NK-92 treated with Interleukin-12 subunit alpha and Interleukin-12 subunit beta, amount 100 ng/mL, for 24 hours (cell line): ENCODE measurements around the gene SGCE.
A peak's percentile ranks its signal among the peaks of the same experiment; 100 is the strongest.
"Not testable (repeated sequence)": the region's sequence is repeated elsewhere in the genome, so short reads cannot be mapped to it uniquely, and the experiment has no call there.

Experiments used
- DNase-seq: peaks from one replicate; lab custom pipeline; 2025; lab: John Stamatoyannopoulos, UW

The SGCE gene, protein sequence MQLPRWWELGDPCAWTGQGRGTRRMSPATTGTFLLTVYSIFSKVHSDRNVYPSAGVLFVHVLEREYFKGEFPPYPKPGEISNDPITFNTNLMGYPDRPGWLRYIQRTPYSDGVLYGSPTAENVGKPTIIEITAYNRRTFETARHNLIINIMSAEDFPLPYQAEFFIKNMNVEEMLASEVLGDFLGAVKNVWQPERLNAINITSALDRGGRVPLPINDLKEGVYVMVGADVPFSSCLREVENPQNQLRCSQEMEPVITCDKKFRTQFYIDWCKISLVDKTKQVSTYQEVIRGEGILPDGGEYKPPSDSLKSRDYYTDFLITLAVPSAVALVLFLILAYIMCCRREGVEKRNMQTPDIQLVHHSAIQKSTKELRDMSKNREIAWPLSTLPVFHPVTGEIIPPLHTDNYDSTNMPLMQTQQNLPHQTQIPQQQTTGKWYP

GRCh38 chr7:94655848-94656657, at the start of gene SGCE:
Gene SGCE, minus strand, starts transcription at chr7:94656133. Its CDS starts 35 bp downstream, at chr7:94656098.
- no peak for DNase-seq

DNA sequence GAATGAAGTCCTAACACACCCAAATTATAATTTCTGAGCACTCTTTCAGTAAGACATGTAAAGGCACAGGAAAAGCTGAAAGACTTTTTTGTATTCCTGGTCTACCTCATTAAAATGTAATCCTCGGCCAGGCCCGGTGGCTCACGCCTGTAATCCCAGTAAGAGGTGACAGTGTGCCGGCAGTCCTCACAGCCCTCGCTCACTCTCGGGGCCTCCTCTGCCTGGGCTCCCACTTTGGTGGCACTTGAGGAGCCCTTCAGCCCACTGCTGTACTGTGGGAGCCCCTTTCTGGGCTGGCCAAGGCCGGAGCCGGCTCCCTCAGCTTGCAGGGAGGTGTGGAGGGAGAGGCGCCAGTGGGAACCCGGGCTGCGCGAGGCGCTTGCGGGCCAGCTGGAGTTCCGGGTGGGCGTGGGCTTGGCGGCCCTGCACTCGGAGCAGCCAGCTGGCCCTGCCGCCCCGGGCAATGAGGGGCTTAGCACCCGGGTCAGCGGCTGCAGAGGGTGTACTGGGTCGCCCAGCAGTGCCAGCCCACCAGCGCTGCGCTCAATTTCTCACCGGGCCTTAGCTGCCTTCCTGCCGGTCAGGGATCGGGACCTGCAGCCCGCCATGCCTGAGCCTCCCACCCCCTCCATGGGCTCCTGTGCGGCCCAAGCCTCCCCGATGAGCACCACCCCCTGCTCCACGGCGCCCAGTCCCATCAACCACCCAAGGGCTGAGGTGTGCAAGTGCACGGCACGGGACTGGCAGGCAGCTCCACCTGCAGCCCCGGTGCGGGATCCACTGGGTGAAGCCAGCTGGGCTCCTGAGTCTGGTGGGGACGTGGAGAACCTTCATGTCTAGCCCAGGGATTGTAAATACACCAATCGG, 49.5 kb upstream of the SGCE start:
- not testable (repeated sequence) for DNase-seq

DNA sequence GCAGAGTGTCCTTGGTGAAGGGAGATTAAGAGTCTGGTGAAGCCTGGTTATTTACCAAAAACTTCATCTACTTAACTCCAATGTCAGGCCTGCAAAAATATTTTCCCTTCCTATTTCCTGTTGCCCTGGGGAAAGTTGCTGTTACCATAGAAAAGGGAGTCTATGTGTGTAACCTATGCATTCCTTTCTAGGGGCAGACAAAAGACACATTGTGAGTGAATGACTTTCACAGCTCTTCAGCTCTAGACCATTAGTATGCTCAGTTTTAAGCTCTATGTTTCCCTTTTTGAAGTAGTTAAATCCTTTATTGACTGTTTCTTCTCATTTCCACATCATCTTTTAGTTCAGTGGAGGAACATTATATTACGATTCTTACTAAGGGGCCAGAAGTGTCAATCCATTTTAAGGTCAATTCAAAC, 45.6 kb upstream of the SGCE start:
- DNase-seq = no peak

GRCh38 chr7:94700926-94701554, 45.1 kb upstream of the SGCE start:
- no peak for DNase-seq

DNA sequence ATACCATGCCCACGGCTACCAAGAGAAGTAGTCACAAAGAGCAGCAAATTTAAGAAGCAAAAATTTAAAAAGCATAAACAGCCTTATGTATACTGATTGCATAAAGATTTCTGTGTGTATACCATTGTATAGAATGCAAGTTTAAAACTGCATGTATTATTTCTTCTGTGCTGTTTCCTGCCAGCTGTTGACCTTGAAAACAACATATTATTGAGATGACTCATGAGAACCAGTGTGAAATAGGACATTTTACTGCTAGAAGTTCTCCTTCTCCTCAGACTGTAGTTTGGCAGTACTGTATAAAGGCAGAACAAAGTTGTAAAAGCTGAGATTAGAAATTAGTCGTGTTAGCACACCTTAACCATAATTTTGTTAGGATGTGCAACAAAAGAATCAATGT, 42.3 kb upstream of the SGCE start:
- no peak for DNase-seq

DNA sequence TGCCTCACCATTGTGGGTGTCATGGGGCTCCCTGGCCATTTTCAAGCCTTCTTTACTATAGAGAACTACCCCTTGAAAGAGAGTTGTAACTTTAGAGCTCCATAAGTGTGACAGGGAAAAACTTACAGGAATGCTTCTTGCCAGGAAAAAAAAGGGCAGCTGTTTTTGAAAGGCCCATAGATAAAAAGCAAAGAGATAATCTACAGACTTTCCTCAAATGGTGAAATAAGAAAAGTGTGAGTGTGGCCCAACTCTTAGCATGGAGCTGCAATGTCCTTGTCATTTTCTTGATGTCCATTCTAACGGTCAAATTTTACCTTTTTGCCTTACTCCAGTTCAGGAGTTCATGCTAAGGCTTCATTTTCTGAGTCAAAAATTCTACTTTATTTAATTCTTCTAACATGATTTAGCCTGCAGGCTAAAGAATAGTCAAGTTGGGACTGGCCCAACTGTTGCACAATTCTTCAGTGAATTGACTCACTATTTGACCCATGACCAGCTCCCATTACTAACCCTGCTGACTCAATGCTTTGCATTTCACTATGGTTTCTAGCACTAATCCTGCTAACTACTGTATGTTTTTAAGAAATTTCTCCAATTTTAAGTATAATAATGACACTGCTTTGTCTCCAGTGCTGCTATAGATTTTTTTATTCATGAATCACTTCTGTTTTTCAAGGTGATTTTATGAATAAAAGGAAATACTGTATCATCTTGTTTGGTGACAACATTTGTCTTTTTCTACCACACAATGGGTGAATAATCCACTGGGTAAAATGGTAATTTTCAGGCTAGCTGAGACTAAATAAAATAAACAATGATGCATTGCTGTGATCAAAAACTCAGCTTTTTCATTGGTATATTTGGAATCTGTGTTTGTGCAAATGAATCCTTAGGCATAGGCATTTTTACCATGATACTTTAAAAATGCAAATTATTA, 41.4 kb upstream of the SGCE start:
- peak; percentile 4 for DNase-seq

DNA sequence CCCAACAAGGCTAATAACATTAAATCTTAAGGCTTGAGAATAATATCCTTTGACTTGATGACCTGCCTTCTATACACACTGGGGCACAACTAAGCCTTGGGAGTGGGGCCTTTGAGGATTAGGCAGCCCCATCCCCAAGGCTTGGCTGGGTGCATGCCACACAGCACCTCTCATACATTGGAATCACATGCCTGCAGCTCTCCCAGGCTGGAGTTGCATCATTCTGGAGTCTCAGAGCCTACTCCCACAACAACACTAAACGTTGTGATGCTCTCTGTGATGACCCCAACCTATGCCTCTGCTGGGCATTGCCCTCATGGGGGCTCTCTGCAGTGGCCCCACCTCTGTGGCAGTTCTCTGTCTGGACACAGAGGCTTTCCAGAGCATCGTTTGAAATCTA, 31.9 kb upstream of the SGCE start:
- no peak for DNase-seq

DNA sequence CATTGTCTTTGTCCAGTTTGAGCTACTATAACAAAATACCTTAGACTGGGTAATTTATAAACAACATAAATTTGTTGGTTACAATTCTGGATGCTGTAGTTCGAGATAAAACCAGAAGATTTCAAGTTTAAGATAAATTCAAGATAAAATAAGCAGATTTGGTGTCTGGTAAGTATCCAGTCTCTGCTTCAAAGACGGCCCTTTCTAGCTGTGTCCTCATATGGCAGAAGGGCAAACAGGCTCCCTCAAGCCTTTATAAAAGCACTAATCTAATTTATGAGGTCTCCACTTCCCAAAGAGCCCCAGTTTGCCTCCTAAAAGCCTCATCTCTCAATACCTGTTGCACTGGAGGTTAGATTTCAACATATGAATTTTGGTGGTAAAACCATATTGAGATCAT, 31.1 kb upstream of the SGCE start:
- no peak for DNase-seq

- DNase-seq = no peak
Observed at GRCh38 chr7:94683066-94683465, 27.1 kb upstream of the SGCE start.

DNA sequence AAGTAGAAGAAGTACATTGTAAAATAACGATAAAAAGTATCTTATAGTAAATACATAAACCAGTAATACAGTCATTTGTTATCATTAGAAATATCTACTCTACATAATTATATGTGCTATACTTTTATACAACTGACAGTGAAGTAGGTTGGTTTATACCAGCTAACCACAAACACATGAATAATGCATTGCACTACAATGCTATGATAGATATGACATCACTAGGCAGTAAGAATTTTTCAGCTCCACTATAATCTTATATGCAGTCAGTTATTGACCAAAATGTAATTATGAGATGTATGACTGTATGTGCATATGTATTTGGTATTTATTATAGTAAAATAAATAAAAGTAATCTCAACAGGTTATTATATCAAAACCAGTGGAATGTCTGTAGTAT, 23.4 kb upstream of the SGCE start:
- no peak for DNase-seq

- DNase-seq = no peak
Observed at GRCh38 chr7:94676431-94676830, 20.5 kb upstream of the SGCE start.

DNA sequence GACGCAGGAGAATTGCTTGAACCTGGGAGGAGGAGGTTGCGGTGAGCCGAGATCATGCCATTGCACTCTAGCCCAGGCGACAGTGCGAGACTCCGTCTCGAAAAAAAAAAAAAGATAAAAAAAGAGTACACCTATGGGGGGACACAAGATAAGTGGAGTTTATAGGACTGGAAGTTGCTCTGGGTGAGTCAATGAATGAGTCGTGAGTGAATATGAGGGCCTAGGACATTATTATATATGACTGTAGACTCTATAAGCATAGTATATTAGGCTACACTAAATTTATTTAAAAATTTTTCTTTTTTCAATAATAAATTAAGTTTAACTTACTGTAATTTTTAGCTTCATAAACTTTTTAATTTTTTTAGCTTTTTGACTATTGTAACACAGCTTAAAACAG, 19.4 kb upstream of the SGCE start:
- no peak for DNase-seq

GRCh38 chr7:94671444-94672235, 15.7 kb upstream of the SGCE start:
- DNase-seq = no peak

DNA sequence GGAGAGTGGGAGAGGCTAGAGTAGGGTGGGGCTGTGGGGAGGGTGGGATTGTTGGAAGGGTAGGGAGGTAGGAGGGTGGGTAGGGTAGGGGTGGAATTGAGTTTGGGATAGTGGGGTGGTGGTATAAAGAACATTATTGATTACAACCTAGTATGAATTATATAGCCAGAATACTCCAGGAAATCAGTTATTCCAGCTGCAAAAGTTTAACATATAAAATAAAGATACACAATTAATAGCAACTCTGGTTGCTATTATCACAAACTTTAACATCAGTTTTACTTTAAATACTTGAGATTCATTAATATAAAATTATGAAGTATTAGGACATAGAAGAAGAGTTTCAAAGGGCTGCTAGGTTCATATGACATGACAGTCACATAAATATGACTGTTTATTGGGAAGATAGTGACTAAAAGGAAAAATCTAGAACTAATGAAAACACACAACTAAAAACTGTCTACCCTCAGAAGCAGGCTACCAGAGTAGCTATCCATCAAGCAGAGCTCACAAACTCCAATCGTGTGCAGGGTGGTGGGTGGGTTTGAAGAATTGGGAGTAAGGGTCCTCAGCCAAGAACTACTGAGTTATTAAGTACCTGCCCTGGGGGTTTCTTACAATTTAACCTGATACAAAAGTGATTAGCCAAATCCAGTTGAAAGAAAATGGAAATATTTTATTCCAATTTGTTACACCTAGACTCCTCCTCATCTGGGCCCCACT, 14.0 kb upstream of the SGCE start:
- no peak for DNase-seq

- no peak for DNase-seq
Observed at GRCh38 chr7:94666879-94667587, 11.1 kb upstream of the SGCE start.

DNA sequence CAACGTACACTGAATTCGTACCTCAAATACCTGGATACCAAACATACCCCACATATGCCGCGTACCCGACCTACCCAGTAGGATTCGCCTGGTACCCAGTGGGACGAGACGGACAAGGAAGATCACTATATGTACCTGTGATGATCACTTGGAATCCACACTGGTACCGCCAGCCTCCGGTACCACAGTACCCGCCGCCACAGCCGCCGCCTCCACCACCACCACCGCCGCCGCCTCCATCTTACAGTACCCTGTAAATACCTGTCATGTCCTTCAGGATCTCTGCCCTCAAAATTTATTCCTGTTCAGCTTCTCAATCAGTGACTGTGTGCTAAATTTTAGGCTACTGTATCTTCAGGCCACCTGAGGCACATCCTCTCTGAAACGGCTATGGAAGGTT, 9.5 kb upstream of the SGCE start:
- no peak for DNase-seq

DNA sequence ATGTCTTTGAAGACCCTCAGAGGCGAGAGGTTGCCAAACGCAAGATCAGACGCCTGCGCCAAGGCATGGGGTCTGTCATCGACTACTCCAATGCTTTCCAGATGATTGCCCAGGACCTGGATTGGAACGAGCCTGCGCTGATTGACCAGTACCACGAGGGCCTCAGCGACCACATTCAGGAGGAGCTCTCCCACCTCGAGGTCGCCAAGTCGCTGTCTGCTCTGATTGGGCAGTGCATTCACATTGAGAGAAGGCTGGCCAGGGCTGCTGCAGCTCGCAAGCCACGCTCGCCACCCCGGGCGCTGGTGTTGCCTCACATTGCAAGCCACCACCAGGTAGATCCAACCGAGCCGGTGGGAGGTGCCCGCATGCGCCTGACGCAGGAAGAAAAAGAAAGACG, 8.1 kb upstream of the SGCE start:
- no peak for DNase-seq

- DNase-seq = no peak
Observed at GRCh38 chr7:94662548-94662947, 6.6 kb upstream of the SGCE start.

DNA sequence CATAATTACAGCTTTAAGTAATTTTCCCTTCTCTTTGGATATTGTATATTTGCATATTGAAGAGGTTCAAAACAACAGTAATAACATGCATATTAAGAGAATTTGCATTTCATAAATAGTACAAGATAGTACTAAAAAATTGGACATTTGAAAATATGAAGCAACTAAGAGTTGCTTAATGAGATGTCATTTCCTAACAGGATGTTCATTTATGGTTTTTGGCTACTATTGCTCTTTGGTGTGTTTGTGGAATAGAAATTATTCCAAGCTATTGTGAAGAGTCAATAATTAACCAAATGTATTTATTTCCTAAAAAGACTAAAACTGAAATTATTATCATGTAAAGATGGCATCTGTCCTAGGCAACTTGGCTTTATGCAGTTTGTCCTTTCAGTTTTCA, 4.1 kb upstream of the SGCE start:
- no peak for DNase-seq
